ENCODE results near the gene AFG1L.

The AFG1L gene

GRCh38 chr6:108574457-108575141 is 279.7 kb downstream of the AFG1L start:
- DNase-seq (ENCODE audit: low spot score) = peak; percentile 26

Small RNA genes within 50 kb of the gene (small RNA-seq; reads per million reads assigned to genes)
- gene AL356121.1 (0 reads per million in 2 experiments), gene AL391646.1 (0 reads per million in 2 experiments), gene RNA5SP212 (0 to 0.09 reads per million in 2 experiments), gene RNU6-1144P (0 to 0.03 reads per million in 2 experiments), gene RNU6-770P (0 reads per million in 2 experiments), gene Z98742.2 (0 reads per million in 2 experiments)

Measured in SK-N-DZ (cell line).